NCI-H2081 treated with DMSO at 0.1 percent for 48 hours (cell line): ENCODE measurements around the gene MAMDC2.

ENCODE experiments used
- DNase-seq: peaks from one replicate; lab custom pipeline; 2025; lab: John Stamatoyannopoulos, UW

MAMDC2 gene

DNA sequence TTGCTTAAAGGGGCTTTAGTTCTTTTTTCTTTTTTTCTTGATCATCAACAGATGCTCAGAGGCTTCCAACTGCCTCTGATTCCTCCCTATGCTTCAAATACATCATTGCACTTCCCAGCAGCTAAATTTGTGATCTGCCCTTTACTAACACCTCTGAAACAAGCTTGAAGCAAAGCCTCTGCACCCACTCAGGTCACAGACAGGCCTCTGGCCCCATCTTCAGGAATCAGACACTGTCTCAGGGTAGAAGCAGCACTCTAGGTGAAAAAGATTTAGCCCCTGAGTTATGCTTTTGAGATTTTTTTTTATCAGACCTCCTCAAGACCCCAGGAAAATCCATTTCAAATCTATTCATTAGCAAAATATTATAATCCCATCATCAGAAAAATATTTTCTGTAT, 91.5 kb downstream of the MAMDC2 start:
- no peak for DNase-seq

DNA sequence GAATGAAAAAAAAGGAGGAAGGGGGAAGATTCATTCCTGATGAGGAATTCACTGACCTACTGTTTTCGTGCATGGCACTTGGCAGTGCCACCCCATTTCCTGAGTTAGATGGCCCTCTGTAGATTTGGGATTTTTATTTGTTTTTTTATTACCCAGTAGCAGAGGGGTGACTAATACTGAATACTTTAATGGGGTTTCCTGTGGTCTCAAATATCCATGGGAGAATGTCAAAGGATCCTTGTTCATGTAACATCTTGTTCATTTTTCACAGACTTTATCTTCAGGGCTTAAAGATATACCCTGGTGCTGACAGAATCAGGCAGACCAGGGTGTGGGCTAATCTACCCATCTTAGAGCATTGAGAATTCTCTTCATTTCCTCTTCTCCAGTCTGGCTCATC, 93.0 kb downstream of the MAMDC2 start:
- DNase-seq, result no peak

DNA sequence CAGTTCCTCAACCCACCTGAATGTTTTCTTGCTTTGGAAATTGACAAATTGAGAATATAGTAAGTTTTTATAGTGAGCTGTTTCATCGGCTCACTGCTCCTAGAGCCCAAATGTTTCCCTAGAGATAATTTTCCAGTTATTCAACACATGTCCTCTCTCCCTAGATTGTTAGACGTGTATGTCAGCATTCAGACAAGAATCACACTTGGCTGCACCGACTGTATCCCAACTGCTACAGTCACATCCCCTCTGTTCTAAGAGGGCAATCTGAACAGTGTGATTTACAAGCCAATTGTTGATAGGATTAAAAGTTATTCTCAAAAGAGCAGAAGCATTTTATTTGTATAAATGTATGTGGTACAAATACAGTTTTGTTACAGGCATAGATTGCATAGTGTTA, 93.9 kb downstream of the MAMDC2 start:
- DNase-seq, result no peak

DNA sequence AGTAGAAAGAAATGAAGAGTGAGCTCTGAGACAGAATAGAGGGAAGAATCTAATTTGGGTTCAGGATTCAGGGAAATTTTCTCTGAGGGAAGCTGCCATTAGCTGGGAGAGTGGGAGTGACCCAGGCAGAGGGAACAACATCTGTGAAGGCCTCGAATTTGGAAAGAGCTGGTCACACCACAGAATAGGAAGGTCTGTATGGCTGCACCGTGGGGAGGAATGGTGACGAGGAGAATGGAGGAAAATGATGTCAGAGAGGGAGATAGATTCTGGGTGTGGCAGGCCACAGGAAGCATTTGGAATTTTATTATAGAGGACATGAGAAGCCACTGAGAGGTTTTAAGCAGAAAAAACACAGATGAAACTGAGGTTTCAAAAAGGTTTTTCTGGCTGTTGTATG, 98.5 kb downstream of the MAMDC2 start:
- DNase-seq, result no peak

DNA sequence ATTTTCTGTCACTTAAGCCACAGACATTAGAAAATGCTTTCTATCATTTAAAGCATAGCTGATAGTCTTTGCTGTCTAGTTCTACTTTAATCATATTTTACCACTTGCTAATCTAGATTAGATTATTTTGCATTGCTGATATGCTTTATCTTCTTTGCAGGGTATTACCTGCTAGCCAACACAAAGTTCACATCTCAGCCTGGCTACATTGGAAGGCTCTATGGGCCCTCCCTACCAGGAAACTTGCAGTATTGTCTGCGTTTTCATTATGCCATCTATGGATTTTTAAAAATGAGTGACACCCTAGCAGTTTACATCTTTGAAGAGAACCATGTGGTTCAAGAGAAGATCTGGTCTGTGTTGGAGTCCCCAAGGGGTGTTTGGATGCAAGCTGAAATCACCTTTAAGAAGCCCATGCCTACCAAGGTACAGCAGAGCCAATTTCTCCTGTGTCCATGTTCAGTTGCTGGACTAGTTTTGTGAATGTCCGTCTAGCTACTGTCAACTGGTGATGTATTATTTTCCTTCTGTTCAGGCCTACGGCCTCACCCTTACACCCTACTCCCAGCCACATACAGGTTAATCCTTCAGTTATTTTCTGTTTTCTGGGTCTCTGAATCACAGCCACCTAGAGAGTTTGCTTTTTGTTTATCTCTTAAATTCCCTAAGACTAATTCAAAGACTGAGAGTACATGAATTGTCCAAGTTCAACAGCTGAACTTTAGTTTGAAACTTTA, 99.9 kb downstream of the MAMDC2 start:
- DNase-seq, result no peak

DNA sequence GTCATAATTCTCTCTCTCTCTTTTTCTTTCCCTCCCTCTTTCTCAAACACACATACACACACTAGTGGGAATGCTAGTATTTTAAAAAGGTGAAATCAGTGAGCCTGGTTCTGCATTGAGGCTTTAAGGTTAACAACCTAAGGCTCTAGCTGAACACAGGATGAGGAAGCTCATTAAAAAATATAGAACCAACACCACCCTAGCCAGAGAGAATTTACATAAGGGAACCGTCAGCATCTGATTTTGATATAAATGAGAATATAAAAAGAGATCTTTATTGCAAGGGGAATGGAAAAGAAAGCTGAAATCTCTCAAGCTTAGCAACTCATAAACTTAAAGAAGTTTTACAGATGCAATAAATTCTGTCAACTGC, 100.5 kb downstream of the MAMDC2 start:
- DNase-seq, result no peak

DNA sequence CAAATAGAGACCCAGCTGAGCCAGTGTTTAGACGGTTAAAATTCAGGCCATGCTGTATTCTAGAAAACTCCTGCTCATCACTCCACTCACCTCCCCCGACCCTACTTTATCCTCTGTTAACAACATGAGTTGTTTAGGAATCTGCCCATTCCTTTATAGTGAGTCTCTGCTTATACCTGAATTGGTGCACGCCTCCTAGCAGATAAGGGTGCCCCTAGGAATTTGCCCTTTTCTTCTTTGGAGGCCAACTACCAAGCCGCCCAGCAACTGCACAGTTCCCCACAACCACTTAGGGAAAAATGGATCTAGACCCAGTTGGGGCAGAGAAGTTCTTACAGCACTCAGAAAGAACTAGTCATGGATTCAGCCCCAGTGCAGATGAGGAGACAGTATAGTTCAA, 102.3 kb downstream of the MAMDC2 start:
- no peak for DNase-seq

DNA sequence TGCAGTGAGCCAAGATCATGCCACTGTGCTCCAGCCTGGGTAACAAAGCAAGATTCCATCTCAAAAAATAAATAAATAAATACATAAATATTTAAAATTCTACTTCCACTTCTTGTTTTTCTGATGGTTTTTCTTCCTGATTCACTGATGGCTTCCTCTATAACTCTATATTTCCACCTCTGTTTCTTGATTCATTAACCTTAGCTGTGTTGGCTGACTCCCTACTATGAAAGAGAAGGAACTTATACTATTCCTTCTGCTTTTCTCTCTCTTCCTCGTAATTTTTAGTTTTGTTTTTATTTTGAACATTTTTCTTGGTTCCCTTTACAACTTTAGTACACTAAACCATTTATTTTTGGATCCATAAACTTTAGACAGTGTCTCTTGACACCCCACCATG, 103.5 kb downstream of the MAMDC2 start:
- DNase-seq, result no peak

DNA sequence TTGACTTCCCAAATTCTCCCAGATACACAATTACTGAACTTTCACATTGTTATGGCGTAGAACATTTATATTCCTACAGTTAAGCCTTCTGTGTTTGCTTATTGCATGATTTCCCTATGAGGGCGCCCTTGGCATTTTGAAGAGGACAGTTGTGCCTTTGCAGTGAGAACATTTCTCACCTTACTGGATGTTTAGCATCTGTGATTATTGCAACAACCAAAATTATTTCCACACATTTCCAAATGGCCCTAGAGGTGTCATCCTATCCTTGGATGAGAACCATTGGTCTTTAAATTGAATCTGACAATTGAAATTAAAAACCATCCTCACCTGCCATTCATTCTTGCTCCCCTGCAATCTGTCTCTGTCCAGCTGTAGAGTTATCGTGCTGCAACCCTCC, 104.0 kb downstream of the MAMDC2 start:
- DNase-seq, result no peak

DNA sequence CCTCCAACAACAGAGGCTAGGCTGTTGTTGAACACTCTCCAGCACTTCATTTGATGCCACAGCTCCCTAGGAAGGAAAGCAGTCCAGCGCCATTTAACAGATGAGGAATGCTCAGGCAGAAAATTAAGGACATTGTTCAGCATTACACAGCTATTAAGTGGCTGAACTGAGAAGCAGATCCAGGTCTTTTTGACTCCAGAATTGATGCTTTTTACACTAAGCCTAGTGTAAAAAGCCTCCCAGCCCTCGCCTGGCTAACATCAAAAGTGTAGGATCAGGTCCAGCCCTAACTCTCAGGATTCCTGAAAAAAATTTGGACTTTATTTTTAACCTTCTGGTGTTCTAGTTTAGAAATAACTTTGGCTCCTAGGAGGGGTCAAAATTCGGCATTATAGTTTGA, 108.7 kb downstream of the MAMDC2 start:
- DNase-seq, result no peak

DNA sequence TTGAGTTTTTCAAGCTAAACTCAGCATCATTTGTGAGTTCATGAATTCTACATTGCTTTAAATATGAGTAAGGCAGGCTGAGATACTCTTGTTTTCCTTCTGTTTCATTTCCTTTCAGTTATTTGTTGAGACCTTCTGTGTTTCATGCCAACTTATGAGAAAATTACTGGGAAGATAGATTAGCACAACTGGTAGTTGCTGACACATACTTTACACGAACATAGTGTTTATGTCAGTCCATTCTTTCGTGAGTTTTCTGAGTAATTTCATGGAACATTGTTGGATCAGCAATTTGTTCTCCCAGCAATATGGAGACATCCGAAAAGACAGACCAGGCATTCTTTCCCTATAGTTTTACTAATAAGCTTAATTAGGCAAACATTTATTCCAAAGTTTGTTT, 113.1 kb downstream of the MAMDC2 start:
- no peak for DNase-seq

DNA sequence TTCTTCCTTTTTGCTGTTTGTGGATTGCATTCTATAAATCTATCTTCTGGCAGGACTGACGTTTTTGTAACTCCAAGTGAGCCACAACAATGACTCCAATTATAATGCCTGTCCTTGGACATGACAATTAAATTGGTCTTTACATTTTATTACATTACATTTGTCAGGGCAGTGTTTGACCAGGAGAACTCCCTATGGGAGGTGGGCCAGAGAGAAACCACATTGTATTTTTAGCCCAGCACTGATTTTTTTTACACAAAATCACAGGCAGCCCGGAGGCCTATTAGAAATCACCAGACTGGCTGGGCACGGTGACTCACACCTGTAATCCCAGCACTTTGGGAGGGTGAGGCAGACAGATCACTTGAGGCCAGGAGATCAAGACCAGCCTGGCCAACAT, 116.0 kb downstream of the MAMDC2 start:
- DNase-seq, result no peak

DNA sequence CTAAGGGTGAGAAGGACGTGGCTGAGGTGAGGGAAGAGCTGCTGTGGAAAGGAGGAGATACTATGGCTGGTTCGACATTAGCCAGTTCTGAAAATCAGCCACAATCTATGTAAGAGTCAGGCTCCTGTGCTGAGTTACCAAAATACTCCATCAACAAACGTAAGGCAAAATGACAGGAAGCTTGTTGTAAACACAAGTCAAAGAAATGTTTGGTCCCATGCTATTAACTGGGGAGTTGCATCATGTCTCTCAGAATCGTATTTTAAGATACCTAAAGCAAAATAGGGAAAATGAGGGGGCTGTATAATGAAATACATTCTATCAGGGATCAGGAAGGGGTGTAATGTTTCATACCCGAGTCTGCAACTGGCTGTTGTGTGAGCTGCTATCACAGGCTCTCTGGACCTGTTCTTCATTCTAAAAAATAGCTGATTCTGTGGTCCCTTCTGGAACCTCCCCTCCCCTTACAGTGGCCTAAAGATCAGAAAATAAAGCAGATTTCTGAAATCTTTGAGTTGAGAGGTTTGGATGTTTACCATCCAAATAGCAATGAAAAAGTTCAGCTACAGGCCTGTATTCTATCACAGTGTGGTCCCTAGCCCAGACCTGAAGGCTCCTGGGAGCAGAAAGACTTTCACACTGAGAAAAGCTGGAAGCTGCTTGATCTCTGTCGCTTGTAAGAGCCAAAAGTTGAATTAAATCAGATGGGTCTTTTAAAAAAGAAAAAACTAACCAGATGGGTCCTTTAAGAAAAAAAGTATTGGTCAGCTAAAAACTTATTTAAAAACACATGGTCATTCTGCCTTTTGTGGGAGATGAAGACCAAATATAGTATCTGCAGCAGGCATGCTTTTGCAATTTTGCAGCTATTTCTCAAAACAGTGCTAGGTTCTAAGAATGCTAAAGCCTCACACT, 117.3 kb downstream of the MAMDC2 start:
- no peak for DNase-seq

DNA sequence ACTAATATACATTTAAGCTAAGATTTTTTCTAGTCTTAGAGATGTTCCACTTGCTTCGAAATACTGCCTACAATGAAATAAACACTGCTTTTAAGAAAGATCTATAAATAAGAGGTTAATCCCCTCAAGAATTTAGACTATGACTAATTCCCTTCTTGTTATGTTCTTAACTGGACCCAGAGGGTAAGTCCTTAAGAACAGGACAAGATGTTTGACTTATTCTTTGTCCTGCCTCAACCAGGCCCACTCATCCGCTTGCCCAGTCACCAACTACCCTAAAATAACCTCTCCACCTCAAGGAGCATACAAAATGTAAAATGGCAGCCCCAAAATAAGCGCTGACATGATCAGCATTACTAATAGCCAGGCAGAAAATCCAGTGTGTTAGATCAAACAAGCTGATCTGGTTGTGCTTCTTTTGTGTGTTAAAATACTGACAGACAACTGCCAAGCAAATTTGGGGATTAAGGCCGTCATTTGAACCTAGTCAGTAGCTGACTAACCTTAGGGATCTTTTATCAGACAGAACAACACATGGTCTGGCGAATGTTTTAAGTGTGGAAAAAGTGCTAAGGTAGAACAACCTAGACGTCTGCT, 121.5 kb downstream of the MAMDC2 start:
- no peak for DNase-seq

DNA sequence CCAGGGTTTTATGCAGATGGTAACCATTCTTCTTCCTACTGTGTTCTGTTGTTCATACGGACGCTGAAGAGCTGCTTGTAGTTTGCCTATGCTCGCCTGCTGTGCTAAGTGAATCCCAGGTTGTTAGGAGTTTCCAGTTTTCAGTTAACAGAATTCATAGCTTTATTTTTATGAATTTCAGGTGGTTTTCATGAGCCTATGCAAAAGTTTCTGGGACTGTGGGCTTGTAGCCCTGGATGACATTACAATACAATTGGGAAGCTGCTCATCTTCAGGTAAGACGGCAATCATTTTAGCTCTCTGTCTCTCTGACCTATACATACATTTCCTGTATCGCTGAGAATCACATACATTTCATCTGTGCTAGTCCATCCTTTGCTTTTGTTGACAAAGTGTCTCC, 124.9 kb downstream of the MAMDC2 start:
- DNase-seq, result no peak

DNA sequence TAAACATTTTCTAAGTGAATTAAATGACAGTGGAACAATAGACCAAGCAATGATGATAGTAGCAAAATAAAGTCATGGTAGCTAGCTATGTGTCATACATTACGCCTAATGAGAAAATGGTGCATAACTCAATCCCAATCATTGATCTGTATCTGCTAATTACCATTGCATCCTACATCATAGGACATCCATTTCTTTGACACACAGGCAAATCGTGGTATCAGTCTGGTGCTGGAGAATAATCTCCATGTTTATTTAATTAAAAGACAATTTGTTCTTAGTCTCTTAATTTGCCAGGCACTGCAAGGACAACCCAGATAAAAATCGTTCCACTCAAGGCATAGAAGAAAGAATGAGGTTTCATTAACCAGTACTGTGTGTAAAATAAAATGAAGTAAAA, 125.6 kb downstream of the MAMDC2 start:
- no peak for DNase-seq

DNA sequence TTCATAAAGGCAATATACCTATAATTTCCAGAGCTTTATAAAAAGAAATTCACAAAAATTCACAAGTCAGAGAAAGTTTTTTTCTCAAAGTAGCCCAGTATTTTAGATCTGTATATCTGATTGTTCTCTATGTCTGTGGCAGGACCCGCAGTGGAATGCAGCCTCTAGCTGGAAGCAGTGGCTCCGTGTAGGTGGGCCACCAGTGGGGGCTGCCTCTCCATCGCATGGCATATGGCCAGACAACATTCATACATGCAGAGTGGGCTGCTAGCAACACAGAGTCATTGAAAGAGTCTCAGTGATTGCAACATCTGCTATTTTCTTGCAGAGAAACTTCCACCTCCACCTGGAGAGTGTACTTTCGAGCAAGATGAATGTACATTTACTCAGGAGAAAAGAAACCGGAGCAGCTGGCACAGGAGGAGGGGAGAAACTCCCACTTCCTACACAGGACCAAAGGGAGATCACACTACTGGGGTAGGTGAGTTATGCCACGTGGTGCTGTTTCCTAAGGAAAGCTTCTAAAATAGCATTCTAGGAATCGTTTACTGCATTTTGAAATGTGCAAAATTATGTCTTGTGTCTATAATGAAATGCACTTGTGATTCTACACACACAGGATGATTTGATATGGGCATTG, 126.6 kb downstream of the MAMDC2 start:
- DNase-seq, result no peak

DNA sequence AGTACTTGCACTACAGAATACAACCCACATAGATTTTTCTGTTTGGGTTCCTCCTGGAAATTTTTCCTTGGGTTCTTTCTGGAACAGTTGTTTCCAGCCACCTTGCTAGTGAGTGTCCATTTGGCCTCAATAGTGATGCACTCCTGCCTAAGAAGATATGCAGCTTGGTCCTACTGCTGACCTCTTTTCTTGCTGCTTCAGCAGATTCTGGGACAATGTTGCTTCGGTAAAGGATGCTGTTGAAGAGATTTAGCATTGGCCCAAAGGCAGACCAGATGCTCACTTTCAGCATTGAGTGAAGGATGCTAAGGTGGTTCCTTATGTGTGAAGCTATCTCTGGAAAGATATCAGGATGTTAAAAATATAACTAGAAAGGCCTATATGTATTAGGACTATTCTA, 128.9 kb downstream of the MAMDC2 start:
- no peak for DNase-seq

DNA sequence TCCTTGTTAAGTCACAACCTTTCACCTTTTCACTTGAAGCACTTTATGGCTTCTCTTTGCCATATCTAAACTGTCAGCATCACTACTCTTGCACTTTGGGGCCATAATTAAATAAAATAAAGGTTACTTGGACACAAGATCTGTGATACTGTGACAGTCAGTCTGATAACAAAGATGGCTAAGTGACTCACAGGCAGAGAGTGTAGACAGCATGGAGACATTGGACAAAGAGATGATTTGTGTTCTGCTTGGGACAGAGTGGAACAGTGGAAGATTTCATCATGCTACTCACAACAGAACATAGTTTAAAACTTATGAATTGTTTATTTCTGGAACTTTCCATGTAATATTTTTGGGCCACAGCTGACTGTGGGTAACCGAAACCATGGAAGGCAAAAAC, 133.5 kb downstream of the MAMDC2 start:
- DNase-seq, result no peak

DNA sequence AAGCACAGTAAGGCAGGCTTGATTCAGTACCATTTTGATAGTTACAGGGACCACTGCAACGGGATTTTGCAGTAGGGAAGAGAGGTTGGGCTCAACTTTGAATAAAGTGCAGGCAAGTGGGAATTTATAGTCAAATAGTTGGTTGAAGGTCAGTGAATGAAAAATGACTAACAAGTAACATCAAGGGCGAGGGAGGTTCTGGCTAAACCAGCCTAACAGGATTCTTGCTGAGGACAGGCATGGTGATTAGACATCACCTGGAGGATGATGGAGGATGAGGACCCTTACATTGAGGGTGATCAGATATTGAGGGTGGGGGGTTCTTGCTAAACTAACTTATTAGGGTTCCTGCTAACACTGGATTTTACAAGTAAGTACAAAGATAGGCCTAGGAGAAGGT, 149.1 kb downstream of the MAMDC2 start:
- no peak for DNase-seq

DNA sequence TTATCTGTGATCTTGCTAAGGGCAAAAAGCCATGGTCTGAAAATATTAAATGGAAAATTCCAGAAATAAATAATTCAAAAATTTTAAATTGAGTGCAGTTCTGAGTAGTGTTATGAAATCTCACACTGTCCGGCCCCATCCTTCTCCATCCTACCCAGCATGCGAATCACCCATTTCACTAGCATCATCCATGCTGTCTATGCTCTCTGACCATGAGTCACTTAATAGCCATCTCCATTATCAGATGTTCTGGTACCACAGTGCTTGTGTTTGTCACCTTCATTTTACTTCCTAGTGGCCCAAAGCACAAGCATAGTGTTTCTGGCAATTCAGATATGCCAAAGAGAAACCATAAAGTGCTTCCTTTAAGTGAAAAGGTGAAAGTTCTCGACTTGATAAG, 151.8 kb downstream of the MAMDC2 start:
- DNase-seq, result no peak

DNA sequence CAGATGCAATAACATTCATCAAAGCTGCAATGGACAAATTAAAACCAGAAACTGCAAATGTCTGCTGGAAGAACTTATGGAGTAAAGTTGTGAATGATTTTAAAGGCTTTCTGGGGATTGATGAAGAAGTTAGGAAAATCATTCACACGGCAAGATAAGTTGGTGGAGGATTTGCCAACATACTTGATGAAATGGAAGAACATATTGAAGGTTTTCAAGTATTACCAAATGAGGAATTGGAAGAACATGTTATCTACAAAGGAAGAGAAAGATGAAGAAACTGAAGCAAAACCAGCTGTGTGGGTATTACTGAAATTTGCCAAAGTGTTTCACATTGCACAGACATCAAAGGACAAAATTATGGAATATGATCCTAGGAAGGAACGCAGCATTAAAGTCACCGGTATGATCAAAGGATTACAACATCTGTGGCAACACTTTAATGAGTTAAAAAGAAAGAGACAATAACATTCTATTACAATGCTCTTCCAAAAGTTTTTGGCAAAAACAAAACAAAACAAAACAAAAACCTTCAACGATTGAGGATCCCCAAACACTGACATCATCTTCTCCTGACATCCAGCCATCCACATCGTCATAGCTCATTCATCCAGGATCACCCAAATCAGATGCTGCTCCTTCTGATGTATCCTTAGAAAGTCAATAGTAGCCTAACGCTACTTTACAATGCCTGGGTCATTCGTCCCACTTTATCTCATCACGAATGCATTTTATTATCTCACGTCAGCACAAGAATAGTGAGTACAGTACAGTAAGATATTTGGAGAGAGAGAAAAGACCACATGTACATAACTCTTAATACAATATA, 153.8 kb downstream of the MAMDC2 start:
- DNase-seq, result no peak
